ENCODE data around the gene MRPL17. TPM values are rescaled to one million over a fixed set of nuclear protein-coding genes. Genes with fewer than 3 reads are reported as not detected.

The MRPL17 gene
- total and polyA plus RNA-seq, 2 of the 13 experiments (the other 11 are each of a cell fraction or from before 2014, with no cell fraction given): 59.4 to 90.0 TPM

- TF ChIP-seq, protein P1, sequence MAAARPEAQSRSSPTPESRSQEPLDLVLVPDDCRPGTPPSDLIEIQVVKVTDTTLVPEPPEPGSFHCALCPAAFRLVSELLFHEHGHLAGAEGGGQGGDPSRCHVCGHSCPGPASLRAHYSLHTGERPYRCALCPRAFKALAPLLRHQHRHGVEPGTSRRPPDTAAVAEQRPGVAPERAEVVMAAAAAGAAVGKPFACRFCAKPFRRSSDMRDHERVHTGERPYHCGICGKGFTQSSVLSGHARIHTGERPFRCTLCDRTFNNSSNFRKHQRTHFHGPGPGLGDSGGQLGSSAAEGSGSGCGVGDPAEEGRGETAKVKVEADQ (CRISPR knock-in tag; IDR thresholded peaks at IDR 0.05; ENCODE audit: borderline replicate concordance): no peak
- no peak for TF ChIP-seq PLRG1 (conservative IDR thresholded peaks at IDR 0.05)
- no peak for TF ChIP-seq SMC3 (IDR thresholded peaks at IDR 0.05; ENCODE audit: low read length)
- TF ChIP-seq ETV5 (CRISPR knock-in tag; IDR thresholded peaks at IDR 0.05; ENCODE audit: borderline replicate concordance): no peak
Measured at GRCh38 chr11:6673523-6674218, 9.5 kb downstream of the MRPL17 start (continued).

DNA sequence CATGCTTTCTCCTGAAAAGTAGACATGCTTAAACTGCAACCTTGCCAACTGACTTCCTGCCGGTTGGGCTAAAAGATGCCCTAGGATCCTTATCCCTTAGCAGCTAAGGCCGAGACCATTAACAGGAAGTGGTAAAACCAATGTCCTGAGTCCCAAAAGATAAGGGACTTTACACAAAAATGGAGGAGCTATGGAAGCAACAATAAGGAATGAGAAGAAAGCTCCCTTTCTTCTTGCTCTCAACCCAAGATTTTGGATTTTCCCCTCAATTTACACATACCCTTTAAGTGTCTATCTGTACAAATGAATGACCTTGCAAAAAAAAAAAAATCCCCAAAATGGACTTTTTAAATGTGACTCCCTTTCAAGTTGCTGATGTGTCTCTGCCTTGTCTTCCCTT, 11.1 kb downstream of the MRPL17 start:
- POLR2A ChIA-PET: interaction anchor here (1.3 kb wide), 1 partner anchor 11 kb away, joined by 4 read pairs; the partner anchor contains the start of gene MRPL17
- in situ Hi-C loops (cut with HindIII; ENCODE audit: extremely low pct_ligation_motif_present, low pct_unique_long_range_greater_than_20kb): no loop called here

More for the DNA sequence above, 11.1 kb downstream of the MRPL17 start:
- no peaks in the 10 kb centered on the region for H3K36me3 ChIP-seq (replicated peaks in 1 of 2; ENCODE audit: control insufficient read depth in 1 of 2, insufficient read depth in 2 of 2, low read length in 2 of 2)
- H3K27me3 ChIP-seq (ENCODE audit: control insufficient read depth in 1 of 2, insufficient read depth in 2 of 2, low read length in 2 of 2): peaks cover 0 to 5% of the 10 kb centered on the region in 2 experiments; a peak in 1 of 5 replicates
- DNase-seq (ENCODE audit: low spot score) (no peak), FAIRE-seq (no peak), ATAC-seq (no peak)
- CTCF ChIA-PET (ENCODE audit: low intra/inter-chr PET ratio, low total read pairs): no interaction called here
- H3K79me2 ChIP-seq (ENCODE audit: insufficient read depth, low read length): no peaks in the 10 kb centered on the region
- no TSS peak for BruUV-seq (replicated peaks)
- H3K9ac ChIP-seq (ENCODE audit: insufficient read depth, low read depth, low read length): no peak overlapping the region
- no peak overlapping the region for H3K27ac ChIP-seq (ENCODE audit: extremely low read length, insufficient read depth, low read length)
- TF ChIP-seq, protein P2, sequence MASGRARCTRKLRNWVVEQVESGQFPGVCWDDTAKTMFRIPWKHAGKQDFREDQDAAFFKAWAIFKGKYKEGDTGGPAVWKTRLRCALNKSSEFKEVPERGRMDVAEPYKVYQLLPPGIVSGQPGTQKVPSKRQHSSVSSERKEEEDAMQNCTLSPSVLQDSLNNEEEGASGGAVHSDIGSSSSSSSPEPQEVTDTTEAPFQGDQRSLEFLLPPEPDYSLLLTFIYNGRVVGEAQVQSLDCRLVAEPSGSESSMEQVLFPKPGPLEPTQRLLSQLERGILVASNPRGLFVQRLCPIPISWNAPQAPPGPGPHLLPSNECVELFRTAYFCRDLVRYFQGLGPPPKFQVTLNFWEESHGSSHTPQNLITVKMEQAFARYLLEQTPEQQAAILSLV (CRISPR knock-in tag; IDR thresholded peaks at IDR 0.05; ENCODE audit: borderline replicate concordance): no peak
- TF ChIP-seq HOXD1 (CRISPR knock-in tag; IDR thresholded peaks at IDR 0.05) (no peak), EED (CRISPR knock-in tag; IDR thresholded peaks at IDR 0.05) (no peak), PLRG1 (conservative IDR thresholded peaks at IDR 0.05) (no peak), SRSF4 (IDR thresholded peaks at IDR 0.05; ENCODE audit: low read depth, low read length, poor library complexity, severe bottlenecking) (no peak), CC2D1A (CRISPR knock-in tag; IDR thresholded peaks at IDR 0.05) (no peak)
- TF ChIP-seq, protein P3, sequence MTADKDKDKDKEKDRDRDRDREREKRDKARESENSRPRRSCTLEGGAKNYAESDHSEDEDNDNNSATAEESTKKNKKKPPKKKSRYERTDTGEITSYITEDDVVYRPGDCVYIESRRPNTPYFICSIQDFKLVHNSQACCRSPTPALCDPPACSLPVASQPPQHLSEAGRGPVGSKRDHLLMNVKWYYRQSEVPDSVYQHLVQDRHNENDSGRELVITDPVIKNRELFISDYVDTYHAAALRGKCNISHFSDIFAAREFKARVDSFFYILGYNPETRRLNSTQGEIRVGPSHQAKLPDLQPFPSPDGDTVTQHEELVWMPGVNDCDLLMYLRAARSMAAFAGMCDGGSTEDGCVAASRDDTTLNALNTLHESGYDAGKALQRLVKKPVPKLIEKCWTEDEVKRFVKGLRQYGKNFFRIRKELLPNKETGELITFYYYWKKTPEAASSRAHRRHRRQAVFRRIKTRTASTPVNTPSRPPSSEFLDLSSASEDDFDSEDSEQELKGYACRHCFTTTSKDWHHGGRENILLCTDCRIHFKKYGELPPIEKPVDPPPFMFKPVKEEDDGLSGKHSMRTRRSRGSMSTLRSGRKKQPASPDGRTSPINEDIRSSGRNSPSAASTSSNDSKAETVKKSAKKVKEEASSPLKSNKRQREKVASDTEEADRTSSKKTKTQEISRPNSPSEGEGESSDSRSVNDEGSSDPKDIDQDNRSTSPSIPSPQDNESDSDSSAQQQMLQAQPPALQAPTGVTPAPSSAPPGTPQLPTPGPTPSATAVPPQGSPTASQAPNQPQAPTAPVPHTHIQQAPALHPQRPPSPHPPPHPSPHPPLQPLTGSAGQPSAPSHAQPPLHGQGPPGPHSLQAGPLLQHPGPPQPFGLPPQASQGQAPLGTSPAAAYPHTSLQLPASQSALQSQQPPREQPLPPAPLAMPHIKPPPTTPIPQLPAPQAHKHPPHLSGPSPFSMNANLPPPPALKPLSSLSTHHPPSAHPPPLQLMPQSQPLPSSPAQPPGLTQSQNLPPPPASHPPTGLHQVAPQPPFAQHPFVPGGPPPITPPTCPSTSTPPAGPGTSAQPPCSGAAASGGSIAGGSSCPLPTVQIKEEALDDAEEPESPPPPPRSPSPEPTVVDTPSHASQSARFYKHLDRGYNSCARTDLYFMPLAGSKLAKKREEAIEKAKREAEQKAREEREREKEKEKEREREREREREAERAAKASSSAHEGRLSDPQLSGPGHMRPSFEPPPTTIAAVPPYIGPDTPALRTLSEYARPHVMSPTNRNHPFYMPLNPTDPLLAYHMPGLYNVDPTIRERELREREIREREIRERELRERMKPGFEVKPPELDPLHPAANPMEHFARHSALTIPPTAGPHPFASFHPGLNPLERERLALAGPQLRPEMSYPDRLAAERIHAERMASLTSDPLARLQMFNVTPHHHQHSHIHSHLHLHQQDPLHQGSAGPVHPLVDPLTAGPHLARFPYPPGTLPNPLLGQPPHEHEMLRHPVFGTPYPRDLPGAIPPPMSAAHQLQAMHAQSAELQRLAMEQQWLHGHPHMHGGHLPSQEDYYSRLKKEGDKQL (CRISPR knock-in tag; IDR thresholded peaks at IDR 0.05; ENCODE audit: low read depth): no peak
- H3K4me2 ChIP-seq (ENCODE audit: low read depth, low read length): no peak overlapping the region
- H3K4me1 ChIP-seq (ENCODE audit: insufficient read depth, low read length): no peaks in the 10 kb centered on the region
- H2AFZ ChIP-seq (ENCODE audit: low read length): no peak overlapping the region
- no peaks in the 10 kb centered on the region for H3K9me3 ChIP-seq (ENCODE audit: low read length)
- no peak overlapping the region for H3K4me3 ChIP-seq (replicated peaks in 1 of 3; ENCODE audit: insufficient read depth in 1 of 3, low read depth in 2 of 3, low read length in 3 of 3)
- H4K20me1 ChIP-seq (ENCODE audit: insufficient read depth, low read length): no peaks in the 10 kb centered on the region
- 48% methylated on average over 2 of the region's 2 CpGs for WGBS (ENCODE audit: low lambda C conversion rate)
- intact Hi-C loops (cut with micrococcal nuclease; ENCODE audit: unreplicated experiment): no loop called here

All from HepG2 (cell line).